Putamen (tissue), 1 donor: ENCODE measurements around the gene TSPO2.

Experiments used
- DNase-seq: peaks from one replicate; pipeline ENCODE4 v3.0.0-alpha.2; 2016; ENCODE audit warnings: low spot score

Gene TSPO2

GRCh38 chr6:41075651-41076626 lies 33.7 kb downstream of the TSPO2 start:
- DNase-seq = no peak

- DNase-seq = no peak
These were observed 35.3 kb downstream of the TSPO2 start for GRCh38 chr6:41077536-41077935.

- DNase-seq = no peak
These were observed 35.8 kb downstream of the TSPO2 start for GRCh38 chr6:41078101-41078500.

- no peak for DNase-seq
These were observed 36.8 kb downstream of the TSPO2 start for GRCh38 chr6:41079080-41079479.

GRCh38 chr6:41080621-41081020 lies 38.4 kb downstream of the TSPO2 start:
- no peak for DNase-seq

- no peak for DNase-seq
These were observed 40.8 kb downstream of the TSPO2 start for GRCh38 chr6:41083072-41083471.

- no peak for DNase-seq
These were observed 42.9 kb downstream of the TSPO2 start for GRCh38 chr6:41085182-41085581.

- DNase-seq = no peak
These were observed 46.2 kb downstream of the TSPO2 start for GRCh38 chr6:41088451-41088850.

GRCh38 chr6:41090841-41091761 lies 48.8 kb downstream of the TSPO2 start:
- DNase-seq = no peak

GRCh38 chr6:41092421-41093140 lies 50.3 kb downstream of the TSPO2 start:
- no peak for DNase-seq

GRCh38 chr6:41093729-41094128 lies 51.5 kb downstream of the TSPO2 start:
- DNase-seq = no peak
